Esophagus (tissue), 2 donors: Measurements from ENCODE around the gene TICAM1. TPM values are rescaled to one million over a fixed set of nuclear protein-coding genes. Genes with fewer than 3 reads are reported as not detected.
"Not testable (repeated sequence)": the region's sequence is repeated elsewhere in the genome, so short reads cannot be mapped to it uniquely, and the experiment has no call there.

ENCODE experiments used
- H3K27ac ChIP-seq, 2 donors: one replicate each; pipeline ENCODE4 v1.5.1; 2013; ENCODE audit warnings: low read depth in 2 of 2, mild to moderate bottlenecking in 2 of 2, inconsistent platforms in 1 of 2, low read length in 1 of 2, moderate library complexity in 1 of 2
- H3K27me3 ChIP-seq, 2 donors: one replicate each; pipeline ENCODE4 v1.6.1; 2013; ENCODE audit warnings: low read length in 2 of 2, control low read depth in 1 of 2, mild to moderate bottlenecking in 1 of 2; ENCODE audit not compliant: insufficient read depth in 2 of 2, control insufficient read depth in 1 of 2
- H3K36me3 ChIP-seq, 2 donors: one replicate each; pipeline ENCODE4 v1.6.1; 2013; ENCODE audit warnings: low read length in 1 of 2; ENCODE audit not compliant: control insufficient read depth in 2 of 2, insufficient read depth in 2 of 2
- H3K4me1 ChIP-seq, 2 donors: one replicate each; pipeline ENCODE4 v1.6.1; 2013; ENCODE audit warnings: low read length in 1 of 2; ENCODE audit not compliant: control insufficient read depth in 2 of 2, insufficient read depth in 2 of 2
- H3K4me3 ChIP-seq, 2 donors: one replicate each; pipeline ENCODE4 v1.5.1; 2013; ENCODE audit warnings: low read length in 2 of 2, mild to moderate bottlenecking in 2 of 2, low read depth in 1 of 2, moderate library complexity in 1 of 2
- H3K9me3 ChIP-seq, 2 donors: one replicate each; pipeline ENCODE4 v1.6.1; 2013; ENCODE audit warnings: mild to moderate bottlenecking in 2 of 2, low read depth in 1 of 2, low read length in 1 of 2, moderate library complexity in 1 of 2; ENCODE audit not compliant: control insufficient read depth in 2 of 2, insufficient read depth in 1 of 2
- WGBS, 2 donors: extraction: QIAGEN DNeasy Blood & Tissue Kit; methylation state at CpG; one replicate each; pipeline ENCODE4 v1.1.7; 2013; 5-methylcytosine and 5-hydroxymethylcytosine counted together
- polyA plus RNA-seq, 2 donors: library from polyadenylated mRNA; stranded (reverse); fragments of 200-250 nt; gene quantifications; one replicate each; pipeline ENCODE4 v1.2.3, GENCODE V29; 2013
- donor health status: healthy with polysubstance abuse.
- donor health status: Bipolar disorder and iron deficiency.

TICAM1 gene
- polyA plus RNA-seq, 2 donors = 40.8 to 50.4 TPM

DNA sequence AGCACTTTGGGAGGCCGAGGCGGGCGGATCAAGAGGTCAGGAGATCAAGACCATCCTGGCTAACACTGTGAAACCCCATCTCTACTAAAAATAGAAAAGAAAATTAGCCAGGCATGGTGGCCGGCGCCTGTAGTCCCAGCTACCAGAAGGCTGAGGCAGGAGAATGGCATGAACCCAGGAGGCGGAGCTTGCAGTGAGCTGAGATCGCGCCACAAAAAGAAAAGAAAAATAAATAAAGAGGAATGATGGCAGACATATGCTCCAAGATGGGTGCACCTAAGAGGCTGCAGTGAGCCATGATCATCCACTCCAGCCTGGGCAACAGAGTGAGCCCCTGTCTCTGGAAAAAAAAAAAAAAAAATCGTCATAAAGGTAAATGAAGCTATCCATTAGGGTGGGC, 14.5 kb upstream of the TICAM1 start:
- not testable (repeated sequence) for H3K4me1 ChIP-seq, H3K4me3 ChIP-seq, H3K27me3 ChIP-seq, H3K27ac ChIP-seq, H3K9me3 ChIP-seq
- H3K36me3 ChIP-seq = peaks cover 5 to 24% of the 10 kb centered on the region in 2 donors
- 57 to 71% methylated on average over 9 of the region's 9 CpGs for WGBS, 2 donors

DNA sequence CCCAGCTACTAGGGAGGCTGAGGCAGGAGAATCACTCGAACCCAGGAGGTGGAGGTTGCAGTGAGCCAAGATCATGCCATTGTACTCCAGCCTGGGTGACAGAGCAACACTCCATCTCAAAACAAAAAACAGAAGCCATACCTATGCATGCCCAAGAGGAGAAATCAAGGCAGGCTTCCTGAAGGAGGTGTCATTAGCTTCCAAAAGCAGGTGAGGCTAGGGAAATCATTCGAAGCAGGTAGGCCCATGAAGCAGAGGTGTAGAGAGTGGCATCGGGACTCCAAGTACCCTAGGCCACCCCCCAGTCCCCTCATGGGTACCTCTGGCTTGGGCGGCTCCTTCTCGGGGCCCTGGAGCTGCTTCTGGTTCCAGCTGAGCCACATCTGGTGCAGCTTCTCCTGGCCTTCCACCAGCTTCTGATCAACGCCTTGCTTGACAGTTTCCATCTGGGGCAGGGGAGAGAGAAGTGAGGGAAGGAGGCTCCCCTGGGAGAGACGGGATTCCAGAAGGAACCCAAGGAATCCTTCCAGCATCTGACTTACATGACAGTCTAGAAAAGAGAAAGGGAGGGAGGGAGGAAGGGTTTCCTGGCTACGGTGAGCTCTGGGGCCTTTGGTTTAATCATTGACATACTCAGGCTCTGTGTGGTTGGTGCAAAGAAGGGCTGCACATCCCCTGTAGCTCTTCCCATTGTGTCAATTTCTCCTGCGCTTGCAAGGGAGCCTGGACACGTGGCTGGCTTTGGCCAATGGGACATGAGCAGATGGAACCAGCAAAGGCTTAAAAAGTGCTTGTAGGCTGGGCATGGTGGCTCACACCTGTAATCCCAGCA, 13.1 kb upstream of the TICAM1 start:
- Histone ChIP-seq H3K9me3 (no peaks in the 10 kb centered on the region), H3K4me3 (no peak overlapping the region), H3K36me3 (peaks cover 5 to 27% of the 10 kb centered on the region in 2 donors), H3K4me1 (peaks cover 0 to 3% of the 10 kb centered on the region in 2 donors), H3K27ac (no peak overlapping the region), H3K27me3 (no peaks in the 10 kb centered on the region)
- WGBS, 2 donors = 74 to 79% methylated on average over 10 of the region's 10 CpGs

DNA sequence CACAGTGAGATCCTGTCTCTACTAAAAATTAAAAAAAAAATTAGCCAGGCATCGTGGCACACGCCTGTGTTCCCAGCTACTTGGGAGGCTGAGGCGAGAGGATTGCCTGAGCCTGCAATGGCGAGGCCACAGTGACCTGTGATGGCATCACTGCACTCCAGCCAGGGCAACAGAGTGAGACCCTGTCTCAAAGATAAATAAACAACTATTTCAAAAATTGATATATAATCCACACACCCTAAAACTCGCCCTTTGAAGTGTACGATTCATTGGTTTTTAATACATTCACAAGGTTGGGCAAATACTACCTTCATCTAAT, 12.1 kb upstream of the TICAM1 start:
- H3K4me1 ChIP-seq = peaks cover 0 to 3% of the 10 kb centered on the region in 2 donors
- no peak overlapping the region for H3K27ac ChIP-seq
- H3K27me3 ChIP-seq = no peaks in the 10 kb centered on the region
- H3K9me3 ChIP-seq = no peaks in the 10 kb centered on the region
- 96% methylated on average over 6 of the region's 6 CpGs for WGBS, 2 donors
- H3K4me3 ChIP-seq = no peak overlapping the region
- H3K36me3 ChIP-seq = peaks cover 11 to 32% of the 10 kb centered on the region in 2 donors

DNA sequence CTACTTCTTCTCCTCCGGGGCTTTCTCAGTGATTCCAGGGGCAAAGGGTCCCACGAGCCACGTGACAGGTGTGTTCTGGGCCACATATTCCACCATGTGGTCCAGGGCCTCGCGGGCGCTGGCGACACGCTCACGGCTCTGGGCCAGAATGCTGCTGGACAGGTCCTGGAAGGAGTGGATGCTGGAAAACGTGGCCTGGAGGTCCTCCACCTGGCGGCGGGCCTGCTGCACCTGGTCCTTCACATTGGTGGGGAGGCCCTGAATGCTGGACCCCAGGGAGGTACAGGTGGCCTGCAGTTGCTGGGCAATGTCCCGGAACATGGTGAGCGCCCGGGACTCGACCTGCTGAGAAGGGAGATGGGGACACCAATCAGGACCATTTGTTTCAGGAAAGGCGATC, 7.7 kb upstream of the TICAM1 start:
- H3K4me1 ChIP-seq = peaks cover 0 to 3% of the 10 kb centered on the region in 2 donors
- H3K36me3 ChIP-seq = peaks cover 6 to 17% of the 10 kb centered on the region in 2 donors
- no peaks in the 10 kb centered on the region for H3K9me3 ChIP-seq
- H3K27me3 ChIP-seq = no peaks in the 10 kb centered on the region
- no peak overlapping the region for H3K27ac ChIP-seq
- no peak overlapping the region for H3K4me3 ChIP-seq
- 94 to 98% methylated on average over 17 of the region's 17 CpGs for WGBS, 2 donors

DNA sequence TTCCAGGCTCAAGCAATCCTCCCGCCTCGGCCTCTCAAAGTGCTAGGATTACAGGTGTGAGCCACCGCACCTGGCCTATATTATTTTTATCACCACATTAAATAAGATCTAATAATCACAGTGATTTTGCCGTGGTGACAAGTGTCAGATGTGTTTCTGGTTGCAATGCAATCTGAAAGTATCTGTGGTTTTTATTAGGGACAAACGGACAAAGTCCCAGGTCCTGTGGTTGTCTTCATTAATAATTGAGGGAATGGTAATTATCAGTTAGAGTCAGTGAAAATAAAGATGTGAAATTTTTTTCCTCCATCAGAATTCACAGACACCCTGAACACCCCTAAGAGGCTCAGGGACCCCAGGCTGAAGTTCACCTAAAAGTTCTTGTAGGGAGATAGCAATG, 1.3 kb upstream of the TICAM1 start:
- Histone ChIP-seq H3K27ac (no peak overlapping the region), H3K9me3 (no peaks in the 10 kb centered on the region), H3K4me3 (no peak overlapping the region), H3K4me1 (peaks cover 0 to 6% of the 10 kb centered on the region in 2 donors), H3K27me3 (no peaks in the 10 kb centered on the region), H3K36me3 (no peaks in the 10 kb centered on the region)
- 72 to 84% methylated on average over 5 of the region's 5 CpGs for whole genome bisulfite sequencing, 2 donors

DNA sequence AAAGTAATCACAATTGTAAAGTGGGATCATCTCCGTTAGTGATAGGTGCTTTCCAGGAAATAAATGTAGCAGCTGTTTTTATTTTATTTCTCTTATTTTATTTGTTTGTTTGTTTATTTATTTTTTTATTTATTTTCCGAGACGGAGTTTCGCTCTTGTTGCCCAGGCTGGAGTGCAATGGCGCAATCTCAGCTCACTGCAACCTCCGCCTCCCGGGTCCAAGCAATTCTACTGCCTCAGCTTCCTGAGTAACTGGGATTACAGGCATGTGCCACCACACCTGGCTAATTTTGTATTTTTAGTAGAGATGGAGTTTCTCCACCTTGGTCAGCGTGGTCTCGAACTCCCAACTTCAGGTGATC, 448 bp upstream of the TICAM1 start:
- H3K27ac ChIP-seq = peak overlapping the region; percentile 84 to 89
- H3K9me3 ChIP-seq, H3K36me3 ChIP-seq, H3K27me3 ChIP-seq, H3K4me1 ChIP-seq: not testable (repeated sequence)
- WGBS, 2 donors = 21 to 33% methylated on average over 9 of the region's 9 CpGs
- peak overlapping the region; percentile 66 to 74 for H3K4me3 ChIP-seq

DNA sequence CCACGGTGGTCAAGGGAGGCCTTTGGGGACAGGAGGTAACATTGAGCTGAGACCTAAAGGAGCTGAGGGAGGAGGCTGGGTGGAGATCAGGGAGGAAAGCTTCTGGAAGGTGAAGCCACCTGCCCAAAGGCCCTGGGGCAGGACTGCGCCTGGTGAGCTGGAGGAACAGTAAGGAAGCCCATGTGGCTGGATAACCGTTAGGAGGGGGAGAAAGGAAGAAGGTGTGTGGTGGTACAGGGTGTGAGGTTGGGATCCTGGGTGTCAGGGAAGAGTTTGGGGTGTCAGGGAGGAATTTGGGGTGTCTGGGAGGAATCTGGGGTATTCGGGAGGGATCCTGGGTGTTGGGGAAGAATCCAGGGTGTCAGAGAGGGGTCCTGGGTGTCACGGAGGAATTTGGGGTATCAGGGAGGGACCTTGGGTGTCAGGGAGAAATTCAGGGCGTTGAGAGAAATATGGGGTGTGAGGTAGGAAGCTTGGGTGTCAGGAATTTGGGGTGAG, 695 bp downstream of the TICAM1 start:
- H3K9me3 ChIP-seq = no peaks in the 10 kb centered on the region
- peak overlapping the region; percentile 84 to 89 for H3K27ac ChIP-seq
- peak overlapping the region; percentile 66 to 74 for H3K4me3 ChIP-seq
- no peaks in the 10 kb centered on the region for H3K36me3 ChIP-seq
- WGBS, 2 donors = 38 to 46% methylated on average over 6 of the region's 6 CpGs
- H3K4me1 ChIP-seq = peaks cover 0 to 6% of the 10 kb centered on the region in 2 donors
- no peaks in the 10 kb centered on the region for H3K27me3 ChIP-seq

DNA sequence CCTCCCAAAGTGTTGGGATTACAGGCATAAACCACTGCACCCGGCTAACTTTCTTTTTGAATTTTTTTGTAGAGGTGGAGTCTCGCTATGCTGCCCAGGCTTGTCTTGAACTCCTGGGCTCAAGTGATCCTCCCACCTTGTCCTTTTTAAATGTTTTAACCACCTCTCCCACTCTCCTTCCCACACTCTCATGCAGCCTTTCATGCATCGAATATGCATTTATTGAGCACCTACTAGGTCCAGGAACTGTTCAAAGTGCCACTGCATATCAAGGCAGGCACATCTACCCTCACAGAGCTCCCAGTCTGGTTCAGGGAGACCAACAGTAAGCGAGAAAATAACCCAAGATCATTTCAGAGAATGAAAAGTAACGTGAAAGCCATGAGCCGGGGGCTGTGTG, 1.2 kb downstream of the TICAM1 start:
- H3K4me3 ChIP-seq = peak overlapping the region; percentile 66 to 74
- peak overlapping the region; percentile 84 to 89 for H3K27ac ChIP-seq
- no peaks in the 10 kb centered on the region for H3K27me3 ChIP-seq
- WGBS, 2 donors = 63 to 74% methylated on average over 6 of the region's 6 CpGs
- H3K36me3 ChIP-seq = no peaks in the 10 kb centered on the region
- peaks cover 0 to 6% of the 10 kb centered on the region in 2 donors for H3K4me1 ChIP-seq
- no peaks in the 10 kb centered on the region for H3K9me3 ChIP-seq

DNA sequence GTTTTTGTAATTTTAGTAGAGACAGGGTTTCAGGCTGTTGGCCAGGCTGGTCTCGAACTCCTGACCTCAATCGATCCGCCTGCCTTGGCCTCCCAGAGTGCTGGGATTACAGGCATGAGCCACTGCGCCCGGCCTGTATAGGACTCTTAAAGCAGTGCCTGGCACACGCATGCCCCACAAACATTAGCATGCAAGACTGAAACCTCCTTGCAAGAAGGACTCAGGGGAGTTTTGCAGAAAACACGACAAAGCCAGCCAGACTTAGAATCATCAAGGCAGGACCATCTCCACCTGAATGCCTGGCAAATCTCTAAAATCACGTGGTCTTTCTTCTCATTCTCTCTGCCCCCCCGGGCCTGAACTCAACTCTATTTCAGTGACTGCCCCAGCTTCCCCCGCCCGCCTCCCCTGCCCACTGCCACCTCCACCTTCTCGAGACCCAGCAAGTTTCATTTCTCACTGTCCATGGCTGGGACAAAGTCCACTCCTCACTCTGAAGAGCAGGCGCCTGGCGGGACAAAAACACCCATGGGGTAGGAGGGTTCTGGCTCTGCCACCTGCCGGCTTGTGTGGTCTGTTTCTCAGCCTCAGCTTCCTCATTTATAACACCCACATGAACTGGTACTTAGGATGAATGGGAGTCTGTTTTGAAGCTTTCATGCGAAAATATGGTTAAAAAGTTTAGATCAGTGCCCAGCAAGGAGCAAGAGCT, 2.4 kb downstream of the TICAM1 start:
- Histone ChIP-seq H3K27ac (peak overlapping the region in 1 of 2 donors; percentile 55), H3K4me1 (peaks cover 0 to 6% of the 10 kb centered on the region in 2 donors), H3K9me3 (no peaks in the 10 kb centered on the region), H3K36me3 (no peaks in the 10 kb centered on the region), H3K4me3 (peak overlapping the region; percentile 15 to 49), H3K27me3 (no peaks in the 10 kb centered on the region)
- WGBS, 2 donors = 43 to 56% methylated on average over 16 of the region's 16 CpGs
